ENCODE data around the gene WIPI1.

The WIPI1 gene

DNA sequence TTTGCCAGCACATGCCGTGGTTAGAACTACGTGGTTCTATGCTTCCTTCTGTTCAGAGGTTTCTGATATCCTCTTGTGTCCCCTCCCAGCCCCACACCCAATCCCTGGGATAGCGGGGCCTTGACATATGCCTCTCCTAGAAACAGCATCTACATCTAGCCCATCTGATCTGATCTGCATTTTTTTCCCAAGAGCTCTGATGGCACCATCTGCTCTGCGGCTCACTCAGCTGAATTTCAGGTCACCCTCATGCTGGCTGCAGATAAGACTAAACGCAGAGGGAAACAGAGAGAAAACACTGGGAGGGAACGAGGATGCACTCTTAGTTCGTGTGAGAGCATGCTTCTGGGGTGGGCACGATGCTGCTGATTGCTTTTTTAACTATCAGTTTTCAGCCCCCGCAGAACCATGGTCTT, 10.7 kb downstream of the WIPI1 start:
- DNase-seq (ENCODE audit: low read depth), result no peak
- TF ChIP-seq, protein P1, sequence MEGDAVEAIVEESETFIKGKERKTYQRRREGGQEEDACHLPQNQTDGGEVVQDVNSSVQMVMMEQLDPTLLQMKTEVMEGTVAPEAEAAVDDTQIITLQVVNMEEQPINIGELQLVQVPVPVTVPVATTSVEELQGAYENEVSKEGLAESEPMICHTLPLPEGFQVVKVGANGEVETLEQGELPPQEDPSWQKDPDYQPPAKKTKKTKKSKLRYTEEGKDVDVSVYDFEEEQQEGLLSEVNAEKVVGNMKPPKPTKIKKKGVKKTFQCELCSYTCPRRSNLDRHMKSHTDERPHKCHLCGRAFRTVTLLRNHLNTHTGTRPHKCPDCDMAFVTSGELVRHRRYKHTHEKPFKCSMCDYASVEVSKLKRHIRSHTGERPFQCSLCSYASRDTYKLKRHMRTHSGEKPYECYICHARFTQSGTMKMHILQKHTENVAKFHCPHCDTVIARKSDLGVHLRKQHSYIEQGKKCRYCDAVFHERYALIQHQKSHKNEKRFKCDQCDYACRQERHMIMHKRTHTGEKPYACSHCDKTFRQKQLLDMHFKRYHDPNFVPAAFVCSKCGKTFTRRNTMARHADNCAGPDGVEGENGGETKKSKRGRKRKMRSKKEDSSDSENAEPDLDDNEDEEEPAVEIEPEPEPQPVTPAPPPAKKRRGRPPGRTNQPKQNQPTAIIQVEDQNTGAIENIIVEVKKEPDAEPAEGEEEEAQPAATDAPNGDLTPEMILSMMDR (conservative IDR thresholded peaks at IDR 0.05; ENCODE audit: low read depth, low read length), result no peak
- no peak overlapping the region for H3K4me3 ChIP-seq (ENCODE audit: low read length)

DNA sequence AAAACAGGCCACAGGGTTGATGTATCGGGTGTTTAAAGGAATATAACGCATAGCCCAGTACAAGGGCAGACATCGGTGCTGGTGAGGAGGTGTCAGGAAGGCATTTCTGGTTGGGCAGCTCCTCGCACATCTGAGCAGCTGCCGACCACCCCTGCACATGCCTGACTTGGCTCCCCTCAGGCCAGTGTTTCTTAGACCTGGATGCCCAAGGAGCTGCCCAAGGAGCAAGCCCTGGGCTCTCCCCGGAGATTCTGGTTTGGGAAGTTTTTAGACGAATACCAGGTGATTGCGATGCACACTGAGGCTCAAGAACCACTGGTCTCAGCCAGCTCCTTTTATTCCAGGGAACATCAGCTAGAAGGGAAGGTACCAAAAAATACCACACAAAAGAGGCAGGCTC, 11.6 kb downstream of the WIPI1 start:
- TF ChIP-seq, protein P1 (conservative IDR thresholded peaks at IDR 0.05; ENCODE audit: low read depth, low read length), result no peak
- no peak for DNase-seq (ENCODE audit: low read depth)
- no peak overlapping the region for H3K4me3 ChIP-seq (ENCODE audit: low read length)

DNA sequence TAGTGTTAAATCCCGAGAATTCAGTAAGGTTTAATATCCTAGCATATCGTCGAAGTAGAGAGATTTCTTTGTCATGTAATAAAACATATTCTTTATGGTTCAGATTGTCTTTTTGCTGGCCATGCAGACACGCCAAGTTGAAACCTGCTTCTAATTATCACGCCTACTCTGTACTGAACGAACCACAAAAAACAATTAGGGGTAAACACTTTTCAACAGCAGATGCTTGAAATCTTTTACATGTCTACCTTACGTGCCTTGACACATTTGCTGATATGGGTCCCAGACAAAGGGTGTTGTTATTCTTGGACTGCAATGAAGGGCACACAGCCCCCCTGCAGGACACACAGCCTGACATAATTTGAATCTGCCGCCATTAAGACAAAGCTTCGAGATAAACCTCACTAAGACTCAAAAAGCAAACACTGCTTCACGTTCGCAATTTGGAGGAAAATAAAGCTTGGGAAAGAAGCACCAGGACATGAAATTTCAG, 13.3 kb downstream of the WIPI1 start:
- TF ChIP-seq, protein P1 (conservative IDR thresholded peaks at IDR 0.05; ENCODE audit: low read depth, low read length), result no peak
- no peak overlapping the region for H3K4me3 ChIP-seq (ENCODE audit: low read length)
- DNase-seq (ENCODE audit: low read depth), result no peak

DNA sequence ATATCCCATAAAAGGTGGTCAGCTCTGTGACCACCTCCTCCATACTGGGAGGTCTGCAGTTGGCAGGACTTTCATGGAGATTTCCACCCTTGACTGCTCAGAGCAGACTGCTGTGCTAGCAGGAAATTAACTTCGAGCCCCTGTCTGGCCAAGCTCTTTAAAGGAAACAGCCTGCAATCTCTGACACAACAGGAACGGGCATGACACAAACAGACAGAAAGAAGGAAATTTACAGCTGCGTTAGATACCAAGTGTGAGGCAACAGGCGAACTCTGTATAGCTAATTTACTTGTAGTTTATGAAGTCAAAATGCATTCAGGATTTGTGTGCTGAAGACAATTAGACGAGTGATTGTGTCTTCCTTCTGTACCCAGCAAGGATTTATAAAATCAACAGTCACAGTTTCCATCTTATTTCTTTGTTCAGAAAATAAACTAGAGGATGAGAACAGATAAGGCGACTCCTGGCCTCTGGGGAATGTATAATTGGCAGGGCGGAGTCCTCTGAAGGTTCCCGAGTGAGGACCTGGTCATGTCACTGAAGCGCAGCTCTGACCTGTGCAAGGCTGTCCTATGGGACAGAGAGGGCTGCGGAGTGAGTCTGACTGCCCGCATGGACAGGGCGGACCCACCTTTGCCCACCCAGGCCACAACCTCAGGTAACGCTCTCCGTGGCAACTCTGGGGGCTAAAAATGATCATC, 16.1 kb downstream of the WIPI1 start:
- TF ChIP-seq, protein P1 (conservative IDR thresholded peaks at IDR 0.05; ENCODE audit: low read depth, low read length), result no peak
- DNase-seq (ENCODE audit: low read depth), result no peak
- no peak overlapping the region for H3K4me3 ChIP-seq (ENCODE audit: low read length)

DNA sequence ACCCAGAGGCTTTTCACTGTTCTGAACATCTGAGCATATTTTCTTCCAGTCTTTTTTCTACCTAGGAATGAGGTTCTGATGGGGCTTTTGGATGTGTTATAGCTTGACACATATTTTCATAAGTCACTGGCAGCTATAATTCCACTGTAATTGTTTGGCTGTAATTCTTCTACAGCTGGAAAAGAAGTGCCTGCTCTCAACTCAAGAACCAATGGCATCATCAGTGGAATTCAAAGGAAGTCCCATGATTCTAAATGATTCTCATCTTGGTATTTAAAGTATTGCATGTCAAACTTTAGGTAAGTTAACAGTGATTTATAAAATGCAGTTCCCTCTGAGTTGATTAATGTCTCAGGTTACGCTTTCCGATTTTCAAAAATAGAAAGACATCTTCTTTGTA, 16.8 kb downstream of the WIPI1 start:
- TF ChIP-seq, protein P1 (conservative IDR thresholded peaks at IDR 0.05; ENCODE audit: low read depth, low read length), result no peak
- no peak overlapping the region for H3K4me3 ChIP-seq (ENCODE audit: low read length)
- no peak for DNase-seq (ENCODE audit: low read depth)

DNA sequence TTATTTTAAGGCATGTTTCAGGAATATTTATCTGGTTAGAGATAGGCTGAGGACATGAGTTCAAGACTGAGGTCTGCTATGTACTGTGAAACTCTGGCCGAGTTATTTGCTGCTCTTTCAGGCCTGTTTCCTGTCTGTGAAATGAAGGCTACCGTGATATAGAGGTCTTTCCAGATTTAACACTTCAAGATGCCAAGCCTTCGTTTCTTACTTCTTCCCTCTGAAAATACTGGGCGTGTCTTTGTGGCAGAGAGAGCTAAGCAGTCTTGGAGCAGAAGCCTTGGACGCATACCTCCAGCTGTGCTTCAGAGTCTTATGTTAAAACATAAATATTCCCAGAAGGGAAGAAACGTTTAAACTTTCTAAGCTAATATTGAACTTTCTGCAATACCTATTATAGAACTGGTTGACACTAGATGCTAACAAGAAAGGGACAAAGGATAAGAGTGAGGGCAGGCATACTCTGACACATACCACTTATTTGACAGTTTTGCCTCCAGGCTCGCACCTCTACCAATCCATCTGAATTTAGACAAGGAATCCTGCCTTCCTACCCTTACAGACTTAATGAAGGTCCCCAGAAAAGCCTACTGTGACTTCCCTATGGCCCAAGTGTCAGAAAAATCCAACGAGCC, 17.5 kb downstream of the WIPI1 start:
- TF ChIP-seq, protein P1 (conservative IDR thresholded peaks at IDR 0.05; ENCODE audit: low read depth, low read length), result no peak
- H3K4me3 ChIP-seq (ENCODE audit: low read length), result no peak overlapping the region
- no peak for DNase-seq (ENCODE audit: low read depth)

Measured in retinal pigment epithelial cell (primary cell).